Peyer's patch (tissue), 4 donors: ENCODE measurements around the gene PRR16.

Source experiments
- CTCF ChIP-seq, 6 experiments: fragments of 450-650 bp in 4 of 6; fragments of 200-600 bp in 2 of 6; sonication (generic) in 1 of 6; IDR thresholded peaks; one replicate each; pipeline ENCODE4 v1.5.1; 2017 to 2019; ENCODE audit warnings: antibody characterized with exemption in 6 of 6, mild to moderate bottlenecking in 3 of 6, moderate library complexity in 1 of 6
- POLR2A ChIP-seq, 2 donors: fragments of 450-650 bp; IDR thresholded peaks; one replicate each; pipeline ENCODE4 v1.5.1; 2017; ENCODE audit warnings: antibody characterized with exemption in 2 of 2, mild to moderate bottlenecking in 2 of 2, moderate library complexity in 2 of 2

GRCh38 chr5:120443607-120444006, 20.5 kb upstream of the PRR16 start:
- no peak for TF ChIP-seq CTCF (IDR thresholded peaks at IDR 0.05)
- TF ChIP-seq POLR2A (IDR thresholded peaks at IDR 0.05): no peak
